Heart right ventricle (tissue), 16 donors: ENCODE measurements around the gene ALAS2. TPM values are rescaled to one million over a fixed set of nuclear protein-coding genes. Genes with fewer than 3 reads are reported as not detected.

Experiments used
- ATAC-seq, 8 donors: fragments of 200-7000 bp; cut with Tn5 transposase; one replicate each; pipeline ENCODE4 v1.9.1; 2020; ENCODE audit warnings: mild to moderate bottlenecking in 8 of 8, moderate library complexity in 8 of 8, moderate number of reproducible peaks in 1 of 8
- DNase-seq, 2 donors: peaks; one replicate each; pipeline ENCODE4 v3.0.0-alpha.2; 2020
- H3K27ac ChIP-seq, 10 donors: fragments of 200-600 bp; sonication (generic) in 2 of 10; one replicate each; pipeline versions ENCODE4 v1.5.0 to v1.8.0; 2020 to 2022; ENCODE audit warnings: mild to moderate bottlenecking in 3 of 10
- H3K27me3 ChIP-seq, 7 donors: fragments of 200-600 bp; one replicate each; pipeline ENCODE4 v1.8.0; 2021 to 2022; ENCODE audit warnings: mild to moderate bottlenecking in 2 of 7
- H3K36me3 ChIP-seq, 9 donors: fragments of 200-600 bp; sonication (generic) in 1 of 9; one replicate each; pipeline versions ENCODE4 v1.5.0 to v1.8.0; 2020 to 2022; ENCODE audit warnings: mild to moderate bottlenecking in 2 of 9
- H3K4me1 ChIP-seq, 9 donors: fragments of 200-600 bp; sonication (generic) in 1 of 9; one replicate each; pipeline versions ENCODE4 v1.5.0 to v1.8.0; 2020 to 2022; ENCODE audit warnings: mild to moderate bottlenecking in 4 of 9
- H3K4me3 ChIP-seq, 10 donors: fragments of 200-600 bp; sonication (generic) in 2 of 10; one replicate each; pipeline versions ENCODE4 v1.5.0 to v1.8.0; 2020 to 2022; ENCODE audit warnings: mild to moderate bottlenecking in 7 of 10, moderate library complexity in 2 of 10
- H3K9me3 ChIP-seq, 11 donors: fragments of 200-600 bp in 10 of 11; sonication (generic) in 2 of 11; one replicate each; pipeline versions ENCODE4 v1.5.0 to v1.8.0; 2013 to 2022; ENCODE audit warnings: mild to moderate bottlenecking in 2 of 11, control low read depth in 1 of 11, moderate library complexity in 1 of 11
- CTCF ChIP-seq, 9 donors: fragments of 200-600 bp; sonication (generic) in 2 of 9; IDR thresholded peaks; one replicate each; pipeline versions ENCODE4 v1.5.0 to v1.8.0; 2021 to 2022; ENCODE audit warnings: antibody characterized with exemption in 9 of 9, mild to moderate bottlenecking in 5 of 9, moderate library complexity in 1 of 9
- WGBS, 2 donors: extraction: QIAGEN DNeasy Blood & Tissue Kit; methylation state at CpG; one replicate each; pipeline ENCODE4 v1.1.7; 2013; ENCODE audit warnings: inconsistent platforms in 1 of 2; 5-methylcytosine and 5-hydroxymethylcytosine counted together
- intact Hi-C, 10 donors: fragments of 100-400 bp; cut with DNase I; formaldehyde crosslinking; loops; one replicate each; pipeline versions ENCODE4 v1.11.1 to v1.14.2; 2022
- polyA plus RNA-seq, 2 donors: library from polyadenylated mRNA; stranded (reverse); fragments of 200-250 nt; gene quantifications; one replicate each; pipeline ENCODE4 v1.2.3, GENCODE V29; 2013
- total RNA-seq, 10 donors: library from RNA; stranded (reverse); fragmentation: NEBNext Ultra II Directional in 3 of 10; extraction: Animal tissue kit (Norgen Biotek cat#: 25700) in 3 of 10; gene quantifications; one replicate each; pipeline versions ENCODE4 v1.2.1 to v1.2.4, GENCODE V29; 2021 to 2023
- donor health status: Arrhythmogenic right ventricular cardiomyopathy.
- donor health status: ischemic (EF 13 %, LVEDD 7.1; RV severe dilation, severe dysfunction).
- donor health status: healthy with polysubstance abuse.
- donor health status: DM: no; HTN: yes; CAD: no.
- donor health status: DM: no; HTN: no; CAD: no.
- donor health status: ischemic (EF 25% LVEDD 6.9; RV normal size, moderate dysfunction).
- donor health status: ischemic (EF 25% LVEDD 5.7; RV mildly dilated, moderate dysfunction).
- donor health status: healthy.
- donor health status: DM: yes; HTN: yes; CAD: no.
- donor health status: Ischemic cardiomyopathy.
- donor health status: ischemic (EF 35%, LVEDD 5.7; RV mildly dilated, moderate dysfunction).
- donor health status: nonischemic (EF 11% LVEDD 7.7; RV severe dilation, severe dysfunction).
- donor health status: DM: yes; HTN: yes; CAD: no.
- donor health status: PGD.
- donor health status: ischemic (EF 29% LVEDD 5.4; RV normal size, mild dysfunction).
- donor health status: nonischemic (EF 23%, LVEDD 6.1; RV moderate dilation, normal function).

ALAS2 gene
- total and polyA plus RNA-seq, 12 donors = 0.04 to 3.8 (median 1.4) TPM; not detected in 1

GRCh38 chrX:55005256-55005655 lies 25.5 kb downstream of the ALAS2 start:
- intact Hi-C loops = loop anchor here in 1 of 10 donors (10.0 kb wide), 1 partner anchor 190 kb away; no protein-coding TSS in a partner anchor
- ATAC-seq (no peak), DNase-seq (no peak)
- H3K4me3 ChIP-seq = no peak overlapping the region
- H3K27ac ChIP-seq = peak overlapping the region in 1 of 10 donors; percentile 50
- no peak for TF ChIP-seq CTCF (IDR thresholded peaks at IDR 0.05)
- no peaks in the 10 kb centered on the region for H3K9me3 ChIP-seq
- no peaks in the 10 kb centered on the region for H3K27me3 ChIP-seq
- peaks cover 0 to 55% (median 24%) of the 10 kb centered on the region in 9 donors for H3K4me1 ChIP-seq
- H3K36me3 ChIP-seq = peaks cover 0 to 45% (median 0%) of the 10 kb centered on the region in 9 donors

DNA sequence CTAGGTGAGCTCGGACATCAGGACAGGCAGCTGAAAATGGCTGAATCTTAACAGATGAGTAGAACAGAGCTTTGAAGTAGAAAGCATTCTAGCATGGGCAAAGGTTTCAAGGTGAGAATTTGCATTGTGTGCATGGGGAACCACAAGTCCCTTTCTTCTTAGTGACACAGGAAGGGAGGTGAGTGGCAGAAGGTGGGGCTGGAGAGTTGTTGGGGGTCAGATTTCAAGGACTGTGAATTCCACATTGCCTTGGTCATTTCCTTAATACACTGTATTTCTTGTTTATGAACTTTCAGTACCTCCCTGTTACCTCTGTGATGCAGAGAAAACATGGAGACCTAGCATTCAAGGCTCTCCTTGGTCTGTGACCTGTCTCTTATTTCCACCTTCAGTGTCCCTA lies 26.5 kb downstream of the ALAS2 start:
- Histone ChIP-seq H3K4me3 (no peak overlapping the region), H3K27ac (peak overlapping the region in 1 of 10 donors; percentile 14), H3K4me1 (peaks cover 0 to 50% (median 23%) of the 10 kb centered on the region in 9 donors), H3K36me3 (peaks cover 0 to 45% (median 0%) of the 10 kb centered on the region in 9 donors), H3K9me3 (no peaks in the 10 kb centered on the region), H3K27me3 (no peaks in the 10 kb centered on the region)
- no peak for TF ChIP-seq CTCF (IDR thresholded peaks at IDR 0.05)
- intact Hi-C loops = loop anchor here in 3 of 10 donors (5.0 to 10.0 kb wide), 3 partner anchors 148 to 197 kb away; partner anchors contain the start of gene MAGED2 (in 1 of the 3)
- no peak for ATAC-seq
- WGBS, 2 donors = 93 to 100% methylated on average over 1 of the region's 1 CpG
- no peak for DNase-seq

DNA sequence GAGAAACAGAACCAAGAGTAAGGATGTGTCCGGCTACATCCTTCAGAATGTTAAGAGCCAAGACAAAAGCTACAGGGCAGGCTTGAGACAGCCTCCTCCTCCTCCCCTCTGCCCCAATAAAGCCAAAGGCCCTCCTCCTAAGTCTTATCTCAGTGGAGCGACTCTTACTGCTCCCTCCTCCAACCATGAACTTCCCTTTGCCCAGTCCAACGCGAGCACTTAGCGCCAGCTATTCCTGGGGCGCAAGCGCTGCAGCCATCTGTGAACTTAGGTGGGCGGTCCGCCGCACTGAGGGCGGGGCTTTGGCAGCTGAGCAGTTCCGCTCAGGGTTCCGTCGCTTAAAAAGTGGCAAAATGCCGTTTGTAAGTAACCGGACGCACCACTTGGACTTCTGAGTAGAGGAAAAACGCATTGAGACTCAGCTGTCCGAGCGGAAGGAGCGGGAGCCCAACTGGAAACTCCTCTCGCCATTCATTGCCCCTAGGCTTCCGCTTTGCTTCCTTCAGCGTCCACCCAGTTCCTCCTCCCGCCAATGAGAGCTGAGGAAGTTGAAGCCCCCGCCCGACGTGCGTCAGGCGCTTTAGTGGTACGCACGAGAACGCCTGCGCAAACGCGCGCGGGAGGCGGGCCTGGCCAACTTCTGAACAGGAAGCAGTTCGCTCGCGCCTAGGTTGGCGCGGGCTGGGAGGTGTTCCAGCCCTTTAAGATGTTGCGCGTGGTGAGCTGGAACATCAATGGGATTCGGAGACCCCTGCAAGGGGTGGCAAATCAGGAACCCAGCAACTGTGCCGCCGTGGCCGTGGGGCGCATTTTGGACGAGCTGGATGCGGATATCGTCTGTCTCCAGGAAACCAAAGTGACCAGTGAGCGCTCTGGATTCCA lies 30.8 kb downstream of the ALAS2 start, which contains the start of gene APEX2:
Gene APEX2, plus strand, starts transcription at position 647 of the 882 bp plus-strand sequence. Its CDS starts 60 bp downstream, at position 707.
- intact Hi-C loops = loop anchor here in 3 of 10 donors (2.0 to 10.0 kb wide), 4 partner anchors 152 to 193 kb away; partner anchors contain the start of gene MAGED2 (in 1 of the 3)

More for the DNA sequence above, 30.8 kb downstream of the ALAS2 start, which contains the start of gene APEX2:
- DNase-seq (peak; percentile 89 to 91), ATAC-seq (peak; percentile 95 to 99 (median 98))
- TF ChIP-seq CTCF (IDR thresholded peaks at IDR 0.05) = no peak
- Histone ChIP-seq H3K36me3 (peaks cover 0 to 28% (median 0%) of the 10 kb centered on the region in 9 donors), H3K9me3 (no peaks in the 10 kb centered on the region), H3K4me1 (peaks cover 0 to 18% (median 9%) of the 10 kb centered on the region in 9 donors), H3K4me3 (peak within 1 kb of the TSS; percentile 32 to 77 (median 65)), H3K27ac (peak within 1 kb of the TSS; percentile 37 to 94 (median 88)), H3K27me3 (peaks cover 0 to 17% (median 0%) of the 10 kb centered on the region in 7 donors)
- WGBS, 2 donors = 0 to 1% methylated on average over 54 to 55 of the region's 55 CpGs
